ENCODE results near the gene POLR2J. TPM values are rescaled to one million over a fixed set of nuclear protein-coding genes. Genes with fewer than 3 reads are reported as not detected.

POLR2J gene
- total RNA-seq, 1 experiment from 2014 or later: 51.4 TPM

DNA sequence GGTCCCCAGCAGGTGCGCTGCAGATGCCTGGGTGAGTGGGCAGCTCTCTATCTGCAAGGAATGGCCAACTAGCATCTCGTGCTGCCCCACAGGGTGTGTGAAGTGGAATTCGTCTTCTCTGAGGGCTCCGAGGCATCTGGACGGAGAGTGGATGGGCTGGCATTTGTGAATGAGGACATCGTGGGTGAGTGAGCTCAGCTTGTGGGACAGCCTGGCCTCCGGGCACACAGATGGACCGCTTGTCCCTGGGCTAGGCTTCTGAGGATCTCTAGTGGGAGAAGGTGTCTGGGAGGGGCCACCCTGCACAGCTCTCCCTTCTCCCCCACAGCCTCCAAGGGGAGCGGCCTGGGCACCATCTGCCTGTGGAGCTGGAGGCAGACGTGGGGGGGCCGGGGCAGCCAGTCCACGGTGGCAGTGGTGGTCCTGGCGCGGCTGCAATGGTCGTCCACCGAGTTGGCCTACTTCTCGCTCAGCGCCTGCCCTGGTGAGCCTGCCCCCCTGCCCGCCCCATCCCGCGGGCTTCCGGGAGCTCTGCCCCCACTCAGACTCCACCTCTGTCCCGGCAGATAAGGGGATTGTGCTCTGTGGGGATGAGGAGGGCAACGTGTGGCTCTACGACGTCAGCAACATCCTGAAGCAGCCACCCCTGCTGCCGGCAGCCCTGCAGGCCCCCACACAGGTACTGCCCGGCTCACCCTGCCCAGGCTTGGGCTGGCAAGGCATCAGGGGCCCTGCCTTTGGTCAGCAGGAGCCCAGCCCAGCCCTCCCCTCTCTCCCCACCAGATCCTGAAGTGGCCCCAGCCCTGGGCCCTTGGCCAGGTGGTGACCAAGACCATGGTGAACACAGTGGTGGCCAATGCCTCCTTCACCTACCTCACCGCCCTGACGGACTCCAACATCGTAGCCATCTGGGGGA lies 6.3 kb downstream of the POLR2J start:
- no peak overlapping the region for H3K4me3 Mint-ChIP-seq (ENCODE audit: unreplicated experiment)
- intact Hi-C loops (cut with micrococcal nuclease): no loop called here
- no peaks in the 10 kb centered on the region for H3K4me1 Mint-ChIP-seq (ENCODE audit: insufficient read depth, unreplicated experiment)
- TF ChIP-seq, protein P1, sequence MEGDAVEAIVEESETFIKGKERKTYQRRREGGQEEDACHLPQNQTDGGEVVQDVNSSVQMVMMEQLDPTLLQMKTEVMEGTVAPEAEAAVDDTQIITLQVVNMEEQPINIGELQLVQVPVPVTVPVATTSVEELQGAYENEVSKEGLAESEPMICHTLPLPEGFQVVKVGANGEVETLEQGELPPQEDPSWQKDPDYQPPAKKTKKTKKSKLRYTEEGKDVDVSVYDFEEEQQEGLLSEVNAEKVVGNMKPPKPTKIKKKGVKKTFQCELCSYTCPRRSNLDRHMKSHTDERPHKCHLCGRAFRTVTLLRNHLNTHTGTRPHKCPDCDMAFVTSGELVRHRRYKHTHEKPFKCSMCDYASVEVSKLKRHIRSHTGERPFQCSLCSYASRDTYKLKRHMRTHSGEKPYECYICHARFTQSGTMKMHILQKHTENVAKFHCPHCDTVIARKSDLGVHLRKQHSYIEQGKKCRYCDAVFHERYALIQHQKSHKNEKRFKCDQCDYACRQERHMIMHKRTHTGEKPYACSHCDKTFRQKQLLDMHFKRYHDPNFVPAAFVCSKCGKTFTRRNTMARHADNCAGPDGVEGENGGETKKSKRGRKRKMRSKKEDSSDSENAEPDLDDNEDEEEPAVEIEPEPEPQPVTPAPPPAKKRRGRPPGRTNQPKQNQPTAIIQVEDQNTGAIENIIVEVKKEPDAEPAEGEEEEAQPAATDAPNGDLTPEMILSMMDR (IDR thresholded peaks at IDR 0.05; ENCODE audit: unreplicated experiment): no peak
- peaks cover 15% of the 10 kb centered on the region for H3K36me3 Mint-ChIP-seq (ENCODE audit: insufficient read depth, unreplicated experiment)
- ChIA-PET POLR2A (interaction anchor here (0.9 to 1.2 kb wide), 2 partner anchors 8 to 76 kb away, joined by 3 to 4 read pairs; partner anchors contain the start of gene ALKBH4), CTCF (no interaction called here)
- no peaks in the 10 kb centered on the region for H3K27me3 Mint-ChIP-seq (ENCODE audit: insufficient read depth, unreplicated experiment)
- H3K9me3 Mint-ChIP-seq (ENCODE audit: unreplicated experiment): no peaks in the 10 kb centered on the region
- no TSS peak for BruUV-seq (replicated peaks)
- no peak for DNase-seq (ENCODE audit: unreplicated experiment)
- no peak overlapping the region for H3K27ac Mint-ChIP-seq (ENCODE audit: low read depth, unreplicated experiment)

DNA sequence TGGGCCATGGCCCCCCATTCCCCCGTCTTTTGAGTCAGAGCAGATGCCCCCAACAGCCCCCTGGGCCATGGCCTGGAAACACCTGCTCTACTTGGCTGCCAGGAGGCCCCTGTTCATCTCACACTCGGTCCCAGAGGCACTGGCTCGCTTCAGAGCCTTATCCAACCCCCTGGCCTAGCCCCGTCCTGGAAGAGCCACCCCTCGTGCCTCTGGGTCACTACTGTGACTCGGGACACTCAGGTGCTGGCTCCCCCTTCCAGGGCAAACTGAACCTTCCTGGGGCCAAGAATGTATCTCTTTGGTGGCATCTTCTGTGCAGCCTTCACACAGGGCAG lies 7.0 kb downstream of the POLR2J start:
- intact Hi-C loops (cut with micrococcal nuclease): no loop called here
- Mint-ChIP-seq H3K4me3 (ENCODE audit: unreplicated experiment) (no peak overlapping the region), H3K4me1 (ENCODE audit: insufficient read depth, unreplicated experiment) (peaks cover 3% of the 10 kb centered on the region), H3K36me3 (ENCODE audit: insufficient read depth, unreplicated experiment) (peaks cover 15% of the 10 kb centered on the region), H3K27ac (ENCODE audit: low read depth, unreplicated experiment) (no peak overlapping the region), H3K27me3 (ENCODE audit: insufficient read depth, unreplicated experiment) (no peaks in the 10 kb centered on the region), H3K9me3 (ENCODE audit: unreplicated experiment) (no peaks in the 10 kb centered on the region)
- CTCF ChIA-PET: interaction anchor here (0.6 kb wide), 2 partner anchors 144 to 1333 kb away, joined by 4 read pairs; no protein-coding TSS in a partner anchor
- DNase-seq (ENCODE audit: unreplicated experiment): no peak
- POLR2A ChIA-PET: interaction anchor here (0.9 kb wide), 1 partner anchor 75 kb away, joined by 3 read pairs; no protein-coding TSS in a partner anchor
- no TSS peak for BruUV-seq (replicated peaks)
- TF ChIP-seq, protein P1 (IDR thresholded peaks at IDR 0.05; ENCODE audit: unreplicated experiment): no peak

DNA sequence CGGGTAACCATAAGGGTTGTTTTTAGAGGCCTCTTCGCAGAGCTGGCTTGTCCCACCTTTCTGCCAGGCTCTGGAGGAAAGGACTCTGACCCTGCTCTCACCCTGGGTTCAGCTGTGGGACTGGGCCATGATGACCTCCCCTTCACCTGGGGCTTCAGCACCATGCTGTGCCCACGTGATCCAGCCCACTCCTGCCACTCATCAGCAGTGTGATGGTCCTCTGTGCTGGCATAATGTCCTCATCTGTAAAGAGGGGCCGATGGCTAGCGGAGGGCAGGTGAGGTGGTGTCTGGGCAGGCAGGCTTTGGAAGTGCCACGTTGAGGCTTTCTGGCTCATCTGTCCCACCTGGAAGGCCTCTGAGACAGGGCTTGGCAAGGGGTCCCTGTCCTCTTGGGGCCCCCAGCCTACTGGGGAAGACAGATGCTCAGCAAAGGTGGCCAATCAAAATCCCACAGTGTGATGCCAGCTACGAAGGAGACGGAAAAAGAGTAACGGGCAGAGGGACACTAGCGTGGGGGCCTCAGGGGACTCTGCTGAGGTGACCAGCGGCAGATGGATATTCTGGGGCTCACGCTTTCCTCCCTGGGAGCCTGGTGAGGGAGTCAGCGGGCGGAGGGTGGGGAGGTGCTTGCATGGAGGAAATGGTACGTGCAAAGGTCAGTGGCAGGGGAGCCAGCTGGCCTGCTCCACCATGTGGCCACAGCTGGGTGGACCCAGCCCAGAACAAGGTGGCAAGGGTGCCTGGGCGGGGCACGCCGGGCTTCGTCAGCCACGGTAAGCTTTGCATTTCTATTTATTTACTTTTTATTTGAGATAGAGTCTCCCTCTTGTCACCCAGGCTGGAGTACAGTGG lies 8.5 kb downstream of the POLR2J start:
- peaks cover 15% of the 10 kb centered on the region for H3K36me3 Mint-ChIP-seq (ENCODE audit: insufficient read depth, unreplicated experiment)
- TF ChIP-seq, protein P1 (IDR thresholded peaks at IDR 0.05; ENCODE audit: unreplicated experiment): no peak
- no peak overlapping the region for H3K4me3 Mint-ChIP-seq (ENCODE audit: unreplicated experiment)
- no peak overlapping the region for H3K27ac Mint-ChIP-seq (ENCODE audit: low read depth, unreplicated experiment)
- no peaks in the 10 kb centered on the region for H3K27me3 Mint-ChIP-seq (ENCODE audit: insufficient read depth, unreplicated experiment)
- no peaks in the 10 kb centered on the region for H3K9me3 Mint-ChIP-seq (ENCODE audit: unreplicated experiment)
- intact Hi-C loops (cut with micrococcal nuclease): no loop called here
- ChIA-PET CTCF (no interaction called here), POLR2A (no interaction called here)
- no TSS peak for BruUV-seq (replicated peaks)
- H3K4me1 Mint-ChIP-seq (ENCODE audit: insufficient read depth, unreplicated experiment): peaks cover 5% of the 10 kb centered on the region
- DNase-seq (ENCODE audit: unreplicated experiment): no peak

DNA sequence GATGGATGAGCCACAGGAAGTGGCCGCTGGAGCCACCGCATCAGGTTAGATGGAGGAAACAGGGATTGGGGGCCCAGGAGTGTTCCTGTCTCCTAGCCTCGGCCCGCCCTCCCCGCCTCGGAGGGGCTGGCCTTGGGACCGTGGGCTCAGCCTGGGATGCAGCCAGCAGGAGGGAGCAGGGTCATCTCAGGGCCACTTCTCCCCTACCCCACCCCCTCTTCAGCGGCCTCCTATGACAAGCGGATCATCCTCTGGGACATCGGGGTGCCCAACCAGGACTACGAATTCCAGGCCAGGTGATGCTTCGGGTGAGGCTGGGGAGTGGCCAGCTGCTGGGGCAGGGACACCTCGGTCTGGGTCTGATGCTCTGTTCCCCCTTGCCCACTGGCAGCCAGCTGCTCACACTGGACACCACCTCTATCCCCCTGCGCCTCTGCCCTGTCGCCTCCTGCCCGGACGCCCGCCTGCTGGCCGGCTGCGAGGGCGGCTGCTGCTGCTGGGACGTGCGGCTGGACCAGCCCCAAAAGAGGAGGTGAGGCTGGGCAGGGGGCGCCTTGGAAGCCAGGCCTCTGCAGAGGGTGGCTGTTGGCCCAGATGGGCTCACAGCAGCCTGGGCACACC lies 9.3 kb downstream of the POLR2J start:
- no peaks in the 10 kb centered on the region for H3K9me3 Mint-ChIP-seq (ENCODE audit: unreplicated experiment)
- CTCF ChIA-PET: no interaction called here
- TF ChIP-seq, protein P1 (IDR thresholded peaks at IDR 0.05; ENCODE audit: unreplicated experiment): no peak
- no peak overlapping the region for H3K4me3 Mint-ChIP-seq (ENCODE audit: unreplicated experiment)
- peaks cover 5% of the 10 kb centered on the region for H3K4me1 Mint-ChIP-seq (ENCODE audit: insufficient read depth, unreplicated experiment)
- intact Hi-C loops (cut with micrococcal nuclease): no loop called here
- H3K27ac Mint-ChIP-seq (ENCODE audit: low read depth, unreplicated experiment): no peak overlapping the region
- peaks cover 15% of the 10 kb centered on the region for H3K36me3 Mint-ChIP-seq (ENCODE audit: insufficient read depth, unreplicated experiment)
- DNase-seq (ENCODE audit: unreplicated experiment): no peak
- no peaks in the 10 kb centered on the region for H3K27me3 Mint-ChIP-seq (ENCODE audit: insufficient read depth, unreplicated experiment)
- POLR2A ChIA-PET: no interaction called here
- no TSS peak for BruUV-seq (replicated peaks)
